T-helper 17 cell (primary cell): Measurements from ENCODE around the gene PEX5L. TPM values are rescaled to one million over a fixed set of nuclear protein-coding genes. Genes with fewer than 3 reads are reported as not detected.

Experiments
- ATAC-seq: fragments of 150-1000 bp; cut with Tn5 transposase; 2 replicates; pipeline ENCODE4 v1.10.0; 2021; ENCODE audit warnings: mild to moderate bottlenecking, moderate library complexity
- DNase-seq, 3 donors: peaks; one replicate each; pipeline versions ENCODE4 v3.0.0 to v3.0.0-alpha.2; 2020 to 2021
- H3K9me3 ChIP-seq: one replicate; pipeline ENCODE4 v1.7.0; 2013; ENCODE audit warnings: low read length, mild to moderate bottlenecking; ENCODE audit not compliant: control insufficient read depth, poor library complexity, severe bottlenecking
- H3K27ac Mint-ChIP-seq: one replicate; pipeline ENCODE4 v1.8.0; 2022; ENCODE audit warnings: mild to moderate bottlenecking, moderate library complexity, mixed read lengths
- H3K27me3 Mint-ChIP-seq: one replicate; pipeline ENCODE4 v1.8.0; 2022; ENCODE audit warnings: mixed read lengths
- H3K36me3 Mint-ChIP-seq: one replicate; pipeline ENCODE4 v1.8.0; 2022; ENCODE audit warnings: low read depth, mixed read lengths
- H3K4me1 Mint-ChIP-seq: one replicate; pipeline ENCODE4 v1.8.0; 2022; ENCODE audit warnings: mild to moderate bottlenecking, mixed read lengths
- H3K4me3 Mint-ChIP-seq: one replicate; pipeline ENCODE4 v1.8.0; 2022; ENCODE audit warnings: mild to moderate bottlenecking, moderate library complexity, mixed read lengths
- total RNA-seq, 4 donors: library from RNA in 2 of 4; stranded (reverse) in 2 of 4; gene quantifications; one replicate each; pipeline ENCODE4 v1.2.3 and lab custom pipeline; 2022 to 2026

The PEX5L gene
- total RNA-seq, 2 donors from 2014 or later, result not detected

- no peaks in the 10 kb centered on the region for H3K9me3 ChIP-seq
- no peaks in the 10 kb centered on the region for H3K36me3 Mint-ChIP-seq
- H3K4me3 Mint-ChIP-seq, result no peak overlapping the region
- ATAC-seq (no peak), DNase-seq (no peak)
- H3K27me3 Mint-ChIP-seq, result peaks cover 34% of the 10 kb centered on the region
- peaks cover 5% of the 10 kb centered on the region for H3K4me1 Mint-ChIP-seq
- H3K27ac Mint-ChIP-seq, result no peak overlapping the region
Measured at GRCh38 chr3:179942553-179943075, 94.1 kb downstream of the PEX5L start.

- no peaks in the 10 kb centered on the region for H3K9me3 ChIP-seq
- Mint-ChIP-seq H3K27me3 (peaks cover 9% of the 10 kb centered on the region), H3K36me3 (no peaks in the 10 kb centered on the region), H3K4me1 (no peaks in the 10 kb centered on the region), H3K27ac (no peak overlapping the region), H3K4me3 (no peak overlapping the region)
- DNase-seq (no peak), ATAC-seq (no peak)
Measured at GRCh38 chr3:179935710-179936109, 101.0 kb downstream of the PEX5L start.

GRCh38 chr3:179933914-179934313 lies 102.8 kb downstream of the PEX5L start:
- Mint-ChIP-seq H3K4me3 (no peak overlapping the region), H3K4me1 (peaks cover 2% of the 10 kb centered on the region), H3K36me3 (no peaks in the 10 kb centered on the region), H3K27ac (no peak overlapping the region), H3K27me3 (peaks cover 19% of the 10 kb centered on the region)
- ATAC-seq, result no peak
- no peak for DNase-seq
- no peaks in the 10 kb centered on the region for H3K9me3 ChIP-seq

GRCh38 chr3:179933080-179933479 lies 103.7 kb downstream of the PEX5L start:
- ATAC-seq, result no peak
- no peaks in the 10 kb centered on the region for H3K36me3 Mint-ChIP-seq
- H3K27ac Mint-ChIP-seq, result no peak overlapping the region
- no peak for DNase-seq
- H3K27me3 Mint-ChIP-seq, result peaks cover 16% of the 10 kb centered on the region
- H3K9me3 ChIP-seq, result no peaks in the 10 kb centered on the region
- no peak overlapping the region for H3K4me3 Mint-ChIP-seq
- peaks cover 2% of the 10 kb centered on the region for H3K4me1 Mint-ChIP-seq

- no peaks in the 10 kb centered on the region for H3K9me3 ChIP-seq
- Mint-ChIP-seq H3K4me3 (no peak overlapping the region), H3K36me3 (no peaks in the 10 kb centered on the region), H3K4me1 (peaks cover 2% of the 10 kb centered on the region), H3K27ac (no peak overlapping the region), H3K27me3 (peaks cover 12% of the 10 kb centered on the region)
- DNase-seq, result no peak
- ATAC-seq, result no peak
Measured at GRCh38 chr3:179932674-179933073, 104.1 kb downstream of the PEX5L start.

GRCh38 chr3:179929091-179929529 lies 107.6 kb downstream of the PEX5L start:
- peaks cover 22% of the 10 kb centered on the region for H3K27me3 Mint-ChIP-seq
- H3K4me3 Mint-ChIP-seq, result no peak overlapping the region
- H3K4me1 Mint-ChIP-seq, result peaks cover 2% of the 10 kb centered on the region
- DNase-seq, result no peak
- no peak for ATAC-seq
- H3K36me3 Mint-ChIP-seq, result no peaks in the 10 kb centered on the region
- H3K27ac Mint-ChIP-seq, result no peak overlapping the region
- no peaks in the 10 kb centered on the region for H3K9me3 ChIP-seq

DNA sequence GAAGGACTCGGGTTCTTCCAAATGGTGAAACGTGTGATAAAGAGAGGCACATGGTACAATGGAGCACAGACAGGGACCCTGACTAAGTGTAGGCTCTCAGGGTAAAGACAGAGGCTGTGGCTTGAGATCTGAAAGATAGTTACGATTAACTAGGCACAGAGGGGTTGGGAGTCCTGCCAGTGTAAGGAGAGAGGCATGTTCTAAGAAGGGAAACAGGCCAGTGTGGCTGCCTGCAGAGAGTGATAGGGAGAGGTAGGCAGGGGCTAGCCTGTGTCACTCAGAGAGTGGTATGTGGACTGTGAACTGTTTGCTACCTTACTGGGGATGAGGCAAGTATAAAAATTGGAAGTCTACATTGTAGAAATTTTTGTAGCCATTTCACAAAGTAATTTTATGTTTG lies 109.5 kb downstream of the PEX5L start:
- peaks cover 26% of the 10 kb centered on the region for H3K27me3 Mint-ChIP-seq
- ATAC-seq, result no peak
- H3K4me1 Mint-ChIP-seq, result peaks cover 2% of the 10 kb centered on the region
- H3K27ac Mint-ChIP-seq, result no peak overlapping the region
- DNase-seq, result no peak
- H3K4me3 Mint-ChIP-seq, result no peak overlapping the region
- H3K9me3 ChIP-seq, result no peaks in the 10 kb centered on the region
- H3K36me3 Mint-ChIP-seq, result no peaks in the 10 kb centered on the region

DNA sequence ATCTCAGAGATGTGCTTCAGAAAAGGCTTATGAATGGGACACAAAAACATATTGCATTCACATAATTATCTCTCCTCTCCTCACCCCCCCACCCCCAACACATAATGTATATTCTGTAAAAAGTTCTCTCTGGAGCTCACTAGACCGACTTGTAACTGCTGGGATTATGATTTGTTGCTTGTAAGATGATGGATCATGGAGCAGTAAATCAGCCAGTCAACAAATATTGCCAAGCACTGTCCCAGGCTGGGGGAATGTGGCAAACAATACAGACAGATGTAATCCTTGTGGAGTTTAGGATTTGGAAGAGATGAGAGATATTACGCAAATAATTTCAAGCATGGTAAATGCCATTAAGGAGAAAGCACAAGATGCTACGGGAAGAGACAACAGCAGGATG lies 114.8 kb downstream of the PEX5L start:
- no peak for ATAC-seq
- H3K4me3 Mint-ChIP-seq, result no peak overlapping the region
- H3K4me1 Mint-ChIP-seq, result peaks cover 9% of the 10 kb centered on the region
- H3K27ac Mint-ChIP-seq, result no peak overlapping the region
- H3K36me3 Mint-ChIP-seq, result peaks cover 3% of the 10 kb centered on the region
- no peaks in the 10 kb centered on the region for H3K9me3 ChIP-seq
- peaks cover 41% of the 10 kb centered on the region for H3K27me3 Mint-ChIP-seq
- no peak for DNase-seq

DNA sequence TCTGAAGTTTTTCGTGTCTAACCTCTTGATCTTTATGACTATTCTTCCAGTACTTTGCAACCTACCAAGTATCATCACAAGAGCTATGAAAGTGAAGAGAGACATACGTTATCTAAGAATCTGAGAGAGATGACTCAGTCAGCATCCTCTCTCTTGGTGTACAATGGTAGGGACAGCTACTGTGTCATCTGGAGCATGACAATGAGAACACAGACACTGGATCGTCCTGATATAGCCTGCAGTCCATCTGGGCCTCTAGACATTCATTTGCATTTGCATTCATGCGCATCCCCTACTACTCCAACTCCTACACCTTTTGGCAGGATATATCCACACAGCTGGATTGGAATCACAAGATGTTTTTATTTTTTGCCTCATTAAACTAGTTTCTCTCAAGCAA lies 115.2 kb downstream of the PEX5L start:
- H3K36me3 Mint-ChIP-seq, result peaks cover 3% of the 10 kb centered on the region
- peaks cover 38% of the 10 kb centered on the region for H3K27me3 Mint-ChIP-seq
- no peak overlapping the region for H3K4me3 Mint-ChIP-seq
- no peak overlapping the region for H3K27ac Mint-ChIP-seq
- DNase-seq (no peak), ATAC-seq (no peak)
- H3K4me1 Mint-ChIP-seq, result peaks cover 9% of the 10 kb centered on the region
- no peaks in the 10 kb centered on the region for H3K9me3 ChIP-seq

- no peak overlapping the region for H3K27ac Mint-ChIP-seq
- DNase-seq, result no peak
- H3K9me3 ChIP-seq, result no peaks in the 10 kb centered on the region
- H3K4me3 Mint-ChIP-seq, result no peak overlapping the region
- peaks cover 37% of the 10 kb centered on the region for H3K27me3 Mint-ChIP-seq
- H3K4me1 Mint-ChIP-seq, result no peaks in the 10 kb centered on the region
- no peaks in the 10 kb centered on the region for H3K36me3 Mint-ChIP-seq
- no peak for ATAC-seq
Measured at GRCh38 chr3:179907784-179908482, 128.8 kb downstream of the PEX5L start.

DNA sequence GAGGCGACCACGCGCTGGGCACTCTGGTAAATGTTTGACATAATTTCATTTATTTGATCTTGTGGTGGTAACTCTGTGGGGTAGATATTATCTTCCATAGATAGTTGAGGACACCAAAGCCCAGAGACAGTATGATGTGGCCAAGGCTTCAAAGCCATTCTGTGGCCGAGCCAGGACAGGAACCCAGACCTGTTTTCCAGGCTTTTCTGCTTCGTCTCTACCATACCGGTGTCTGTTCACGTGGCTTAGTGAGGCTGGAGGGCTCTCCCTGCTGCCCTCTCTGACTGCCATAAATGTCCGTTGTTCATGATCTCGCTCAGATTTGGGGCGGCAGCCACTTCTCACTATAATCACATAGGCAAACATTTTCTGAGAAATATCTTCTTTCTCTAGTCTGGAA lies 134.7 kb downstream of the PEX5L start:
- no peak for DNase-seq
- Mint-ChIP-seq H3K27ac (no peak overlapping the region), H3K4me1 (no peaks in the 10 kb centered on the region), H3K36me3 (no peaks in the 10 kb centered on the region), H3K4me3 (no peak overlapping the region), H3K27me3 (peaks cover 27% of the 10 kb centered on the region)
- H3K9me3 ChIP-seq, result no peaks in the 10 kb centered on the region
- no peak for ATAC-seq

DNA sequence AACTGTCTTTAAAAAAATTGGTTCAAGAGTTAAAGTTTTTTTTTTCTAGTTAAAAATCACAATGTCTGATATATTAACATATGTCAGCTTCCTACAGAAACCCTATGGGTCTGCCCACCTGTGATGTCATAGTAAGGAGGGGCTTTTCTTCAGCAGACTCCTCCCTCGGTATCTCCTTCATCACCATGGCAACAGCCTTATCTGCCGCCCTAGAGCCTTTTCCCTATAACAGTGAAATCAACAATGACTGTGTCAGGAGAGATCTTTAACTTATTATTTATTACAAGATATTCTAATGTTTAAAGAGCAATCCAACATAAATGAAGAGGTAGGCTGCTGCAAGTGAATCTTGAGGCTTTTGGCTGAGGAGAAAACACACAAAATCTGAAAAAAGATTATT lies 138.7 kb downstream of the PEX5L start:
- Mint-ChIP-seq H3K27me3 (peaks cover 14% of the 10 kb centered on the region), H3K4me1 (no peaks in the 10 kb centered on the region), H3K36me3 (no peaks in the 10 kb centered on the region), H3K4me3 (no peak overlapping the region), H3K27ac (no peak overlapping the region)
- DNase-seq (no peak), ATAC-seq (peak; percentile 54)
- no peaks in the 10 kb centered on the region for H3K9me3 ChIP-seq

GRCh38 chr3:179897231-179897630 lies 139.5 kb downstream of the PEX5L start:
- H3K4me3 Mint-ChIP-seq, result no peak overlapping the region
- H3K36me3 Mint-ChIP-seq, result no peaks in the 10 kb centered on the region
- H3K4me1 Mint-ChIP-seq, result no peaks in the 10 kb centered on the region
- DNase-seq, result no peak
- no peaks in the 10 kb centered on the region for H3K9me3 ChIP-seq
- H3K27me3 Mint-ChIP-seq, result peaks cover 11% of the 10 kb centered on the region
- ATAC-seq, result no peak
- H3K27ac Mint-ChIP-seq, result no peak overlapping the region

DNA sequence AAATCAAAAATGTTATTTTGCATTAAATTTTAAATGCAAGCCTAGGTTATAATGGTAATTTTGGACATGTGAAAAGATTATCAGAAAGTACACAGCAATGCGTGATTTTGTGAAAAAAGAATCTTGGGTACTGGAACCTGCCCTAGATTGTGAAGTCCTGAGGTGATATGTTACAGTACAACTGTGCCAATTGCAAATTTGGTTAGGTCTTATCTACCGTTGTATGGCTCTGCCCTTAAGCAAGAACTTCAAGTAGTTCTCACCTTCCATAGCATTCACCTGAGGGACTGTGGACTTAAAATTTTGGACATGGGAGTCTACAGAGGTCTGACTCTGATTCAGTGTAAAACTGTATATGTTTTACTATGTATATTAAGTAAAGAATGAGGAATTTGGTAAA lies 140.2 kb downstream of the PEX5L start:
- Mint-ChIP-seq H3K36me3 (no peaks in the 10 kb centered on the region), H3K4me3 (no peak overlapping the region), H3K27me3 (peaks cover 6% of the 10 kb centered on the region), H3K4me1 (no peaks in the 10 kb centered on the region), H3K27ac (no peak overlapping the region)
- ATAC-seq (no peak), DNase-seq (no peak)
- H3K9me3 ChIP-seq, result no peaks in the 10 kb centered on the region
